ENCODE data around the gene ASIC4. TPM values are rescaled to one million over a fixed set of nuclear protein-coding genes. Genes with fewer than 3 reads are reported as not detected.

Gene ASIC4
- total and polyA plus RNA-seq, 2 donors from 2014 or later, result not detected

DNA sequence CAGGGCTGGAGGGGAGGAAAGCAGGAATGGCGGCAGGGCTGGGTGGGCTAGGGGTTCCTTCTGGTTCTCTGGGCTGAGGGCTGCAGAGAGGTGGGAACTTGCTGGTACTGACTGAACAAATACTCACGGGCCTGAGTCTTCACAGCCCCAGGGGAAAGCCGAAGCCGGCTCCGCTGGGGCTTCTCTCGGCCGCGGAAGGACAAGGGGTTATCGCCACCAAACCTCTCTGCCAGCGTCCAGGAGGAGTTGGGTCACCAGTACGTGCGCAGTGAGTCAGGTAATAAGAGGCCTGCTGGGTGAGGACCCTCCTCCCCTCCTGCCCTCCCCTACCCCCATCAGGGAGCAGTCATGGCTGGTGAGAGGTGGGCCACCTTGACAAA is 29.1 kb upstream of the ASIC4 start:
- H3K27ac ChIP-seq (ENCODE audit: low read depth in 2 of 2, low read length in 2 of 2), result no peak overlapping the region
- DNase-seq (no peak), FAIRE-seq (no peak)
- H3K4me3 ChIP-seq (ENCODE audit: low read length in 3 of 3), result no peak overlapping the region
- H3K9ac ChIP-seq (ENCODE audit: low read length in 3 of 3), result no peak overlapping the region
- peaks cover 0 to 4% (median 0%) of the 10 kb centered on the region in 3 donors for H3K4me1 ChIP-seq (ENCODE audit: control insufficient read depth in 2 of 3, insufficient read depth in 2 of 3, low read depth in 1 of 3, low read length in 3 of 3)
- intact Hi-C loops (cut with DNase I), result no loop called here
- no peaks in the 10 kb centered on the region for H3K9me3 ChIP-seq (ENCODE audit: control insufficient read depth in 2 of 3, insufficient read depth in 1 of 3, low read length in 3 of 3)
- H3K36me3 ChIP-seq (ENCODE audit: control insufficient read depth in 2 of 3, insufficient read depth in 3 of 3, low read length in 3 of 3), result no peaks in the 10 kb centered on the region
- H3K27me3 ChIP-seq (ENCODE audit: control insufficient read depth, insufficient read depth, low read length), result peaks cover 7% of the 10 kb centered on the region
- TF ChIP-seq, protein P1, sequence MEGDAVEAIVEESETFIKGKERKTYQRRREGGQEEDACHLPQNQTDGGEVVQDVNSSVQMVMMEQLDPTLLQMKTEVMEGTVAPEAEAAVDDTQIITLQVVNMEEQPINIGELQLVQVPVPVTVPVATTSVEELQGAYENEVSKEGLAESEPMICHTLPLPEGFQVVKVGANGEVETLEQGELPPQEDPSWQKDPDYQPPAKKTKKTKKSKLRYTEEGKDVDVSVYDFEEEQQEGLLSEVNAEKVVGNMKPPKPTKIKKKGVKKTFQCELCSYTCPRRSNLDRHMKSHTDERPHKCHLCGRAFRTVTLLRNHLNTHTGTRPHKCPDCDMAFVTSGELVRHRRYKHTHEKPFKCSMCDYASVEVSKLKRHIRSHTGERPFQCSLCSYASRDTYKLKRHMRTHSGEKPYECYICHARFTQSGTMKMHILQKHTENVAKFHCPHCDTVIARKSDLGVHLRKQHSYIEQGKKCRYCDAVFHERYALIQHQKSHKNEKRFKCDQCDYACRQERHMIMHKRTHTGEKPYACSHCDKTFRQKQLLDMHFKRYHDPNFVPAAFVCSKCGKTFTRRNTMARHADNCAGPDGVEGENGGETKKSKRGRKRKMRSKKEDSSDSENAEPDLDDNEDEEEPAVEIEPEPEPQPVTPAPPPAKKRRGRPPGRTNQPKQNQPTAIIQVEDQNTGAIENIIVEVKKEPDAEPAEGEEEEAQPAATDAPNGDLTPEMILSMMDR (IDR thresholded peaks at IDR 0.05; ENCODE audit: borderline replicate concordance, extremely low read depth, insufficient read depth), result no peak

- intact Hi-C loops (cut with DNase I), result no loop called here
- DNase-seq, result peak in 3 of 5 donors; percentile 60 to 75 (median 70)
- H3K4me1 ChIP-seq (ENCODE audit: control insufficient read depth in 2 of 3, insufficient read depth in 2 of 3, low read depth in 1 of 3, low read length in 3 of 3), result peaks cover 0 to 4% (median 0%) of the 10 kb centered on the region in 3 donors
- no peak overlapping the region for H3K4me3 ChIP-seq (ENCODE audit: low read length in 3 of 3)
- H3K27ac ChIP-seq (ENCODE audit: low read depth in 2 of 2, low read length in 2 of 2), result no peak overlapping the region
- H3K27me3 ChIP-seq (ENCODE audit: control insufficient read depth, insufficient read depth, low read length), result peaks cover 7% of the 10 kb centered on the region
- H3K36me3 ChIP-seq (ENCODE audit: control insufficient read depth in 2 of 3, insufficient read depth in 3 of 3, low read length in 3 of 3), result no peaks in the 10 kb centered on the region
- no peaks in the 10 kb centered on the region for H3K9me3 ChIP-seq (ENCODE audit: control insufficient read depth in 2 of 3, insufficient read depth in 1 of 3, low read length in 3 of 3)
- H3K9ac ChIP-seq (ENCODE audit: low read length in 3 of 3), result no peak overlapping the region
- TF ChIP-seq, protein P1 (IDR thresholded peaks at IDR 0.05; ENCODE audit: borderline replicate concordance, extremely low read depth, insufficient read depth), result no peak
- no peak for FAIRE-seq
Observed at GRCh38 chr2:219486380-219486959, 27.8 kb upstream of the ASIC4 start.

GRCh38 chr2:219488149-219488843 is 26.0 kb upstream of the ASIC4 start:
- DNase-seq (no peak), FAIRE-seq (no peak)
- no peaks in the 10 kb centered on the region for H3K36me3 ChIP-seq (ENCODE audit: control insufficient read depth in 2 of 3, insufficient read depth in 3 of 3, low read length in 3 of 3)
- no peak overlapping the region for H3K4me3 ChIP-seq (ENCODE audit: low read length in 3 of 3)
- peaks cover 0 to 4% (median 0%) of the 10 kb centered on the region in 3 donors for H3K4me1 ChIP-seq (ENCODE audit: control insufficient read depth in 2 of 3, insufficient read depth in 2 of 3, low read depth in 1 of 3, low read length in 3 of 3)
- H3K9ac ChIP-seq (ENCODE audit: low read length in 3 of 3), result no peak overlapping the region
- H3K9me3 ChIP-seq (ENCODE audit: control insufficient read depth in 2 of 3, insufficient read depth in 1 of 3, low read length in 3 of 3), result no peaks in the 10 kb centered on the region
- intact Hi-C loops (cut with DNase I), result no loop called here
- H3K27me3 ChIP-seq (ENCODE audit: control insufficient read depth, insufficient read depth, low read length), result peaks cover 7% of the 10 kb centered on the region
- TF ChIP-seq, protein P1 (IDR thresholded peaks at IDR 0.05; ENCODE audit: borderline replicate concordance, extremely low read depth, insufficient read depth), result no peak
- no peak overlapping the region for H3K27ac ChIP-seq (ENCODE audit: low read depth in 2 of 2, low read length in 2 of 2)
